ENCODE results near the gene GPRC5C.

DNA sequence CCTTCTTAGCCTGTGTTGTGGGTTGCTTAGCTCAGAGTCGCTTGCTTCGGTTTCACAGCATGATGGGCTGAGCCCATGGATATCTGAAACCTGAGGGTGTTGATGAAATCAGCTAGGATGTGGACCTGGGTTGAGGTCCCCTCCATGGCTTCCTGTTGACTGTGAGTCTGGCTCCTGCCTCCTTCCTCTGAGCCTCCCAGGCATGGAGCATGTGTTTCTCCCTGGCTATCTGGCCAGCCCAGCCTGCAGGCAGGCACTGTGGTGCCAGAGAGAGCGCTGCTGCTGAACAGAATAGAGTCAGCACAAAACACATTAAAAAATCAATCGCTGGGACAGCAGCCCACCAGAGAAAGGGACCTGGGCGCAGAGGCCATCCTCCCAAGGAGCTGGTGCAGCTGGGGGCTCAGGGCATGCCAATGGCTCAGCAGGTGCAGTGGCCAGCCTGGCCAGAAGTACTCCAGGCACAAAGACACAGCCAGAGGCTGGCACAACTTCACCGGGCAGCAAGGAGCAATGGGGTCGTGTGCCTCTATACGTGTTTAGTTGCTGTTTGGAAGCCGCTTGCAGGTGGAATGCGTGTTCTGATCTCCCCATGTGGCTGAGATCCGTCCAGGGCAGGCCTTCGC, 28.3 kb upstream of the GPRC5C start:
- TF ChIP-seq, protein P1, sequence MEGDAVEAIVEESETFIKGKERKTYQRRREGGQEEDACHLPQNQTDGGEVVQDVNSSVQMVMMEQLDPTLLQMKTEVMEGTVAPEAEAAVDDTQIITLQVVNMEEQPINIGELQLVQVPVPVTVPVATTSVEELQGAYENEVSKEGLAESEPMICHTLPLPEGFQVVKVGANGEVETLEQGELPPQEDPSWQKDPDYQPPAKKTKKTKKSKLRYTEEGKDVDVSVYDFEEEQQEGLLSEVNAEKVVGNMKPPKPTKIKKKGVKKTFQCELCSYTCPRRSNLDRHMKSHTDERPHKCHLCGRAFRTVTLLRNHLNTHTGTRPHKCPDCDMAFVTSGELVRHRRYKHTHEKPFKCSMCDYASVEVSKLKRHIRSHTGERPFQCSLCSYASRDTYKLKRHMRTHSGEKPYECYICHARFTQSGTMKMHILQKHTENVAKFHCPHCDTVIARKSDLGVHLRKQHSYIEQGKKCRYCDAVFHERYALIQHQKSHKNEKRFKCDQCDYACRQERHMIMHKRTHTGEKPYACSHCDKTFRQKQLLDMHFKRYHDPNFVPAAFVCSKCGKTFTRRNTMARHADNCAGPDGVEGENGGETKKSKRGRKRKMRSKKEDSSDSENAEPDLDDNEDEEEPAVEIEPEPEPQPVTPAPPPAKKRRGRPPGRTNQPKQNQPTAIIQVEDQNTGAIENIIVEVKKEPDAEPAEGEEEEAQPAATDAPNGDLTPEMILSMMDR (conservative IDR thresholded peaks at IDR 0.05) = no peak
- TF ChIP-seq ZFX (IDR thresholded peaks at IDR 0.05) = no peak
